ENCODE measurements around the gene HTD2.
A peak's percentile ranks its signal among the peaks of the same experiment; 100 is the strongest.
"Not testable (repeated sequence)": the region's sequence is repeated elsewhere in the genome, so short reads cannot be mapped to it uniquely, and the experiment has no call there.

Gene HTD2

GRCh38 chr3:58339146-58339545 lies 32.8 kb downstream of the HTD2 start:
- H3K4me3 ChIP-seq (ENCODE audit: low read depth in 1 of 5, low read length in 5 of 5); H3K36me3 ChIP-seq (ENCODE audit: control insufficient read depth in 5 of 5, insufficient read depth in 5 of 5, low read length in 5 of 5); H3K9me3 ChIP-seq (ENCODE audit: control insufficient read depth in 5 of 5, low read length in 5 of 5); H3K9ac ChIP-seq (ENCODE audit: low read length in 5 of 5); H3K27ac ChIP-seq (ENCODE audit: low read depth, low read length); H3K27me3 ChIP-seq (ENCODE audit: control insufficient read depth in 5 of 5, insufficient read depth in 4 of 5, low read length in 5 of 5): not testable (repeated sequence)
- peaks cover 6 to 35% (median 29%) of the 10 kb centered on the region in 5 donors for H3K4me1 ChIP-seq (ENCODE audit: control insufficient read depth in 5 of 5, insufficient read depth in 5 of 5, low read length in 5 of 5)

GRCh38 chr3:58340594-58341244 lies 34.4 kb downstream of the HTD2 start:
- peaks cover 5 to 23% (median 16%) of the 10 kb centered on the region in 5 donors for H3K4me1 ChIP-seq (ENCODE audit: control insufficient read depth in 5 of 5, insufficient read depth in 5 of 5, low read length in 5 of 5)
- H3K27ac ChIP-seq (ENCODE audit: low read depth, low read length), result no peak overlapping the region
- no peak overlapping the region for H3K9ac ChIP-seq (ENCODE audit: low read length in 5 of 5)
- peaks cover 0 to 3% (median 3%) of the 10 kb centered on the region in 5 donors for H3K36me3 ChIP-seq (ENCODE audit: control insufficient read depth in 5 of 5, insufficient read depth in 5 of 5, low read length in 5 of 5)
- H3K9me3 ChIP-seq (ENCODE audit: control insufficient read depth in 5 of 5, low read length in 5 of 5), result no peaks in the 10 kb centered on the region
- H3K4me3 ChIP-seq (ENCODE audit: low read depth in 1 of 5, low read length in 5 of 5), result no peak overlapping the region
- H3K27me3 ChIP-seq (ENCODE audit: control insufficient read depth in 5 of 5, insufficient read depth in 4 of 5, low read length in 5 of 5), result no peaks in the 10 kb centered on the region

- no peak overlapping the region for H3K4me3 ChIP-seq (ENCODE audit: low read depth in 1 of 5, low read length in 5 of 5)
- H3K9ac ChIP-seq (ENCODE audit: low read length in 5 of 5), result no peak overlapping the region
- no peak overlapping the region for H3K27ac ChIP-seq (ENCODE audit: low read depth, low read length)
- H3K36me3 ChIP-seq (ENCODE audit: control insufficient read depth in 5 of 5, insufficient read depth in 5 of 5, low read length in 5 of 5), result peaks cover 0 to 3% (median 3%) of the 10 kb centered on the region in 5 donors
- peaks cover 5 to 19% (median 13%) of the 10 kb centered on the region in 5 donors for H3K4me1 ChIP-seq (ENCODE audit: control insufficient read depth in 5 of 5, insufficient read depth in 5 of 5, low read length in 5 of 5)
- H3K9me3 ChIP-seq (ENCODE audit: control insufficient read depth in 5 of 5, low read length in 5 of 5), result no peaks in the 10 kb centered on the region
- H3K27me3 ChIP-seq (ENCODE audit: control insufficient read depth in 5 of 5, insufficient read depth in 4 of 5, low read length in 5 of 5), result no peaks in the 10 kb centered on the region
These were observed 35.1 kb downstream of the HTD2 start for GRCh38 chr3:58341376-58341775.

GRCh38 chr3:58342676-58343075 lies 36.4 kb downstream of the HTD2 start:
- H3K9me3 ChIP-seq (ENCODE audit: control insufficient read depth in 5 of 5, low read length in 5 of 5), result no peaks in the 10 kb centered on the region
- H3K27ac ChIP-seq (ENCODE audit: low read depth, low read length), result no peak overlapping the region
- peaks cover 0 to 3% (median 3%) of the 10 kb centered on the region in 5 donors for H3K36me3 ChIP-seq (ENCODE audit: control insufficient read depth in 5 of 5, insufficient read depth in 5 of 5, low read length in 5 of 5)
- H3K9ac ChIP-seq (ENCODE audit: low read length in 5 of 5), result no peak overlapping the region
- H3K4me1 ChIP-seq (ENCODE audit: control insufficient read depth in 5 of 5, insufficient read depth in 5 of 5, low read length in 5 of 5), result peaks cover 5 to 19% (median 13%) of the 10 kb centered on the region in 5 donors
- H3K27me3 ChIP-seq (ENCODE audit: control insufficient read depth in 5 of 5, insufficient read depth in 4 of 5, low read length in 5 of 5), result no peaks in the 10 kb centered on the region
- peak overlapping the region in 1 of 5 donors; percentile 22 for H3K4me3 ChIP-seq (ENCODE audit: low read depth in 1 of 5, low read length in 5 of 5)

GRCh38 chr3:58345457-58345856 lies 39.1 kb downstream of the HTD2 start:
- H3K4me1 ChIP-seq (ENCODE audit: control insufficient read depth in 5 of 5, insufficient read depth in 5 of 5, low read length in 5 of 5), result peaks cover 5 to 26% (median 21%) of the 10 kb centered on the region in 5 donors
- H3K27me3 ChIP-seq (ENCODE audit: control insufficient read depth in 5 of 5, insufficient read depth in 4 of 5, low read length in 5 of 5), result no peaks in the 10 kb centered on the region
- no peaks in the 10 kb centered on the region for H3K9me3 ChIP-seq (ENCODE audit: control insufficient read depth in 5 of 5, low read length in 5 of 5)
- no peak overlapping the region for H3K27ac ChIP-seq (ENCODE audit: low read depth, low read length)
- no peak overlapping the region for H3K4me3 ChIP-seq (ENCODE audit: low read depth in 1 of 5, low read length in 5 of 5)
- H3K9ac ChIP-seq (ENCODE audit: low read length in 5 of 5), result no peak overlapping the region
- peaks cover 0 to 3% (median 3%) of the 10 kb centered on the region in 5 donors for H3K36me3 ChIP-seq (ENCODE audit: control insufficient read depth in 5 of 5, insufficient read depth in 5 of 5, low read length in 5 of 5)

GRCh38 chr3:58346368-58346767 lies 40.0 kb downstream of the HTD2 start:
- H3K27me3 ChIP-seq (ENCODE audit: control insufficient read depth in 5 of 5, insufficient read depth in 4 of 5, low read length in 5 of 5), result no peaks in the 10 kb centered on the region
- H3K27ac ChIP-seq (ENCODE audit: low read depth, low read length), result no peak overlapping the region
- H3K9me3 ChIP-seq (ENCODE audit: control insufficient read depth in 5 of 5, low read length in 5 of 5), result no peaks in the 10 kb centered on the region
- no peak overlapping the region for H3K9ac ChIP-seq (ENCODE audit: low read length in 5 of 5)
- H3K4me1 ChIP-seq (ENCODE audit: control insufficient read depth in 5 of 5, insufficient read depth in 5 of 5, low read length in 5 of 5), result peaks cover 5 to 33% (median 27%) of the 10 kb centered on the region in 5 donors
- H3K4me3 ChIP-seq (ENCODE audit: low read depth in 1 of 5, low read length in 5 of 5), result no peak overlapping the region
- peaks cover 0 to 3% (median 0%) of the 10 kb centered on the region in 5 donors for H3K36me3 ChIP-seq (ENCODE audit: control insufficient read depth in 5 of 5, insufficient read depth in 5 of 5, low read length in 5 of 5)

- no peaks in the 10 kb centered on the region for H3K27me3 ChIP-seq (ENCODE audit: control insufficient read depth in 5 of 5, insufficient read depth in 4 of 5, low read length in 5 of 5)
- peaks cover 2 to 23% (median 18%) of the 10 kb centered on the region in 5 donors for H3K4me1 ChIP-seq (ENCODE audit: control insufficient read depth in 5 of 5, insufficient read depth in 5 of 5, low read length in 5 of 5)
- H3K4me3 ChIP-seq (ENCODE audit: low read depth in 1 of 5, low read length in 5 of 5), result no peak overlapping the region
- no peaks in the 10 kb centered on the region for H3K9me3 ChIP-seq (ENCODE audit: control insufficient read depth in 5 of 5, low read length in 5 of 5)
- no peak overlapping the region for H3K9ac ChIP-seq (ENCODE audit: low read length in 5 of 5)
- H3K36me3 ChIP-seq (ENCODE audit: control insufficient read depth in 5 of 5, insufficient read depth in 5 of 5, low read length in 5 of 5), result peaks cover 0 to 3% (median 0%) of the 10 kb centered on the region in 5 donors
- no peak overlapping the region for H3K27ac ChIP-seq (ENCODE audit: low read depth, low read length)
These were observed 41.7 kb downstream of the HTD2 start for GRCh38 chr3:58347984-58348383.

- Histone ChIP-seq H3K4me1 (ENCODE audit: control insufficient read depth in 5 of 5, insufficient read depth in 5 of 5, low read length in 5 of 5) (peaks cover 0 to 24% (median 13%) of the 10 kb centered on the region in 5 donors), H3K9me3 (ENCODE audit: control insufficient read depth in 5 of 5, low read length in 5 of 5) (no peaks in the 10 kb centered on the region), H3K36me3 (ENCODE audit: control insufficient read depth in 5 of 5, insufficient read depth in 5 of 5, low read length in 5 of 5) (no peaks in the 10 kb centered on the region), H3K4me3 (ENCODE audit: low read depth in 1 of 5, low read length in 5 of 5) (no peak overlapping the region), H3K27ac (ENCODE audit: low read depth, low read length) (no peak overlapping the region), H3K27me3 (ENCODE audit: control insufficient read depth in 5 of 5, insufficient read depth in 4 of 5, low read length in 5 of 5) (no peaks in the 10 kb centered on the region), H3K9ac (ENCODE audit: low read length in 5 of 5) (peak overlapping the region in 1 of 5 donors; percentile 15)
These were observed 43.7 kb downstream of the HTD2 start for GRCh38 chr3:58349792-58350626.

GRCh38 chr3:58350627-58351013 lies 44.3 kb downstream of the HTD2 start:
- no peak overlapping the region for H3K27ac ChIP-seq (ENCODE audit: low read depth, low read length)
- peaks cover 0 to 26% (median 13%) of the 10 kb centered on the region in 5 donors for H3K4me1 ChIP-seq (ENCODE audit: control insufficient read depth in 5 of 5, insufficient read depth in 5 of 5, low read length in 5 of 5)
- no peaks in the 10 kb centered on the region for H3K27me3 ChIP-seq (ENCODE audit: control insufficient read depth in 5 of 5, insufficient read depth in 4 of 5, low read length in 5 of 5)
- no peaks in the 10 kb centered on the region for H3K9me3 ChIP-seq (ENCODE audit: control insufficient read depth in 5 of 5, low read length in 5 of 5)
- no peak overlapping the region for H3K4me3 ChIP-seq (ENCODE audit: low read depth in 1 of 5, low read length in 5 of 5)
- no peaks in the 10 kb centered on the region for H3K36me3 ChIP-seq (ENCODE audit: control insufficient read depth in 5 of 5, insufficient read depth in 5 of 5, low read length in 5 of 5)
- peak overlapping the region in 1 of 5 donors; percentile 15 for H3K9ac ChIP-seq (ENCODE audit: low read length in 5 of 5)

GRCh38 chr3:58351920-58352319 lies 45.6 kb downstream of the HTD2 start:
- H3K27ac ChIP-seq (ENCODE audit: low read depth, low read length), result no peak overlapping the region
- peaks cover 0 to 36% (median 20%) of the 10 kb centered on the region in 5 donors for H3K4me1 ChIP-seq (ENCODE audit: control insufficient read depth in 5 of 5, insufficient read depth in 5 of 5, low read length in 5 of 5)
- H3K4me3 ChIP-seq (ENCODE audit: low read depth in 1 of 5, low read length in 5 of 5), result no peak overlapping the region
- no peaks in the 10 kb centered on the region for H3K9me3 ChIP-seq (ENCODE audit: control insufficient read depth in 5 of 5, low read length in 5 of 5)
- no peaks in the 10 kb centered on the region for H3K27me3 ChIP-seq (ENCODE audit: control insufficient read depth in 5 of 5, insufficient read depth in 4 of 5, low read length in 5 of 5)
- no peaks in the 10 kb centered on the region for H3K36me3 ChIP-seq (ENCODE audit: control insufficient read depth in 5 of 5, insufficient read depth in 5 of 5, low read length in 5 of 5)
- no peak overlapping the region for H3K9ac ChIP-seq (ENCODE audit: low read length in 5 of 5)

Measured in subcutaneous abdominal adipose tissue (tissue), 5 donors.